HEK293 (cell line): ENCODE data around the gene BAG1.

Experiments
- GFI1B ChIP-seq: fragments of 450-650 bp; formaldehyde crosslinking; IDR thresholded peaks from 2 replicates; pipeline ENCODE4 v1.5.1; 2016; ENCODE audit warnings: missing biosample characterization, missing genetic modification characterization
- GLI4 ChIP-seq: fragments of 450-650 bp; formaldehyde crosslinking; IDR thresholded peaks from 2 replicates; pipeline ENCODE4 v1.5.1; 2016; ENCODE audit warnings: missing biosample characterization, missing genetic modification characterization
- ZBTB17 ChIP-seq: fragments of 450-650 bp; formaldehyde crosslinking; IDR thresholded peaks from 2 replicates; pipeline ENCODE4 v1.5.1; 2016; ENCODE audit warnings: missing biosample characterization, missing genetic modification characterization
- ZNF10 ChIP-seq: fragments of 450-650 bp; formaldehyde crosslinking; IDR thresholded peaks from 2 replicates; pipeline ENCODE4 v1.5.1; 2017; ENCODE audit warnings: missing biosample characterization, missing genetic modification characterization
- ZNF16 ChIP-seq: fragments of 450-650 bp; formaldehyde crosslinking; IDR thresholded peaks from 2 replicates; pipeline ENCODE4 v1.5.1; 2016; ENCODE audit warnings: low read depth, missing biosample characterization, missing genetic modification characterization
- ZNF19 ChIP-seq: fragments of 450-650 bp; formaldehyde crosslinking; IDR thresholded peaks from 2 replicates; pipeline ENCODE4; 2016; ENCODE audit warnings: missing biosample characterization, missing genetic modification characterization, low read depth
- ZNF433 ChIP-seq: fragments of 450-650 bp; formaldehyde crosslinking; IDR thresholded peaks from 2 replicates; pipeline ENCODE4 v1.5.1; 2016; ENCODE audit warnings: missing biosample characterization, missing genetic modification characterization, low read depth
- TF ChIP-seq, protein P1 (sequence below): fragments of 450-650 bp; formaldehyde crosslinking; IDR thresholded peaks from 2 replicates; pipeline ENCODE4 v1.5.1; 2016; ENCODE audit warnings: missing biosample characterization, missing genetic modification characterization

DNA sequence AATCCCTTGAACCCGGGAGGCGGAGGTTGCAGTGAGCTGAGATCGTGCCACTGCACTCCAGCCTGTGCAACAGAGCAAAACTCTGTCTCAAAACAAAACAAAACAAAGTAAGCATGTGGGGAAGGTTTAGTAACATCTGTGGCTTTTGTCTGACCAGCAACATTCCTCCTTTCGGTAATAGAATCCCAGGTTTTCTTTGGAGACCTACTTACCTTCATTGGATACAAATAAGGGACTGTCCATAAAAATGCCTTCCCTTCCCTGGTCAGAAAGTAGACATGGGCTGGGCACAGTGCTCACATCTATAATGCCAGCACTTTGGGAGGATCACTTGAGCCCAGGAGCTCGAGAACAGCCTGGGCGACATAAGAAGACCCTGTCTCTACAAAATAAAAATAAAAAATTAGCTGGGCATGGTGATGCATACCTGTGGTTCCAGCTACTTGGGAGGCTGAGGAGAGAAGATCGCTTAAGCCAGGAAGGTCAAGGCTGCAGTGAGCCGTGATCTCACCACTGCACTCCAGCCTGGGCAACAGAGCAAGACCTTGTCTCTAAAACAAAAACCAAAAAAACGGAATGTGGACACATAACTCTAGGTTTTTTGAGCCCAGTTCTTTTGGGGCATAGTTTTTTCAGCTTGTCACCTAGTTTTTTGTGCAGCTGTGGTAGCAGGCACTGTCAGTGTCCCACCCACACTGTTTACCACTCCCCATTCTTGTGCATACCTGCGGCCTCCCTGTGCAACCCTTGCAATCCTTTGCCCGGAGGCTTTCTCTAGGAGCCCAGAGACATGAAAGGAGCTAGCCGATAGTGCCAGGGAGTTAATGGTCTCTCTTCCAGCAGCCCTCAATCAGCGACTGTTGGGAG, 33.5 kb downstream of the BAG1 start:
- TF ChIP-seq ZNF16 = no peak
- no peak for TF ChIP-seq ZNF19
- TF ChIP-seq, protein P1, sequence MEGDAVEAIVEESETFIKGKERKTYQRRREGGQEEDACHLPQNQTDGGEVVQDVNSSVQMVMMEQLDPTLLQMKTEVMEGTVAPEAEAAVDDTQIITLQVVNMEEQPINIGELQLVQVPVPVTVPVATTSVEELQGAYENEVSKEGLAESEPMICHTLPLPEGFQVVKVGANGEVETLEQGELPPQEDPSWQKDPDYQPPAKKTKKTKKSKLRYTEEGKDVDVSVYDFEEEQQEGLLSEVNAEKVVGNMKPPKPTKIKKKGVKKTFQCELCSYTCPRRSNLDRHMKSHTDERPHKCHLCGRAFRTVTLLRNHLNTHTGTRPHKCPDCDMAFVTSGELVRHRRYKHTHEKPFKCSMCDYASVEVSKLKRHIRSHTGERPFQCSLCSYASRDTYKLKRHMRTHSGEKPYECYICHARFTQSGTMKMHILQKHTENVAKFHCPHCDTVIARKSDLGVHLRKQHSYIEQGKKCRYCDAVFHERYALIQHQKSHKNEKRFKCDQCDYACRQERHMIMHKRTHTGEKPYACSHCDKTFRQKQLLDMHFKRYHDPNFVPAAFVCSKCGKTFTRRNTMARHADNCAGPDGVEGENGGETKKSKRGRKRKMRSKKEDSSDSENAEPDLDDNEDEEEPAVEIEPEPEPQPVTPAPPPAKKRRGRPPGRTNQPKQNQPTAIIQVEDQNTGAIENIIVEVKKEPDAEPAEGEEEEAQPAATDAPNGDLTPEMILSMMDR (tag by site-specific recombination) = no peak
- TF ChIP-seq ZNF10 = no peak
- no peak for TF ChIP-seq ZBTB17 (tag by site-specific recombination)
- TF ChIP-seq ZNF433 (tag by site-specific recombination) = no peak
- no peak for TF ChIP-seq GLI4 (tag by site-specific recombination)
- no peak for TF ChIP-seq GFI1B (tag by site-specific recombination)
